HG02840 (cell line): Measurements from ENCODE around the gene VENTX.
"Not testable (repeated sequence)": the region's sequence is repeated elsewhere in the genome, so short reads cannot be mapped to it uniquely, and the experiment has no call there.

Experiments used
- ATAC-seq: cut with Tn5 transposase; IDR thresholded peaks from one replicate; pipeline ENCODE4 v1.9.1; 2021; ENCODE audit warnings: mild to moderate bottlenecking, moderate library complexity, moderate number of reproducible peaks; ENCODE audit not compliant: unreplicated experiment, low FRiP score

VENTX gene

DNA sequence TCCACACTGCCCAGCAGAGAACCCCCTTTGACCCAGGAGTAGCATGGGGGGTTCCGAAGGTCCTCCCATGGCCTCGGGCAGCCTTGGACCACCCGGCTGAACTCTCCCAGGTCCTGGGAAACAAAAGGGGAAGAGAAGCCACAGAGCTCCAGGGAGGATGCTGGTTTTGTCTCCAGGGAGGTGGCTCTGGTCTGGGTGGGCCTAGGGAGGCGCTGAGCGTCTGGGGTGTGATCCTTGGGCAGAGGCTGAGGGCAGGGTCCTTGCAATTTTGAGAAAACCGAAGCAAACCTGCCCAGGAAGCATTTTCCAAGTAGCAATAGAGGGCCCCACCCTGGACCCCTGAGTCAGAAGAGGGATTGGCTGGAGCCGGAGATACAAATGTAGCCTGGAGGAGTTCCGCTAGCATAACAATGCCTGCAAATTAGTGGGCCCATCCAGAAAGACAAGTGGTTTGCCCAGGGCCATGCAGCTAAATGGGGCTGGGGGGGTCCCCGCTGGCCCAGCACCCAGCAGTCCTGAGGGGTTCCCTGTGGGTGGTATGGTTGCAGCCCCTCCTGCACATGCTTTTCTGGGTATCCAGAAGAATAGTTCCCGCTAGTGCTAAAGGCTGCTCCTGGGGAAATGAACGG is 5.6 kb upstream of the VENTX start:
- ATAC-seq: no peak

GRCh38 chr10:133234796-133235195 is 2.9 kb upstream of the VENTX start:
- ATAC-seq: not testable (repeated sequence)

DNA sequence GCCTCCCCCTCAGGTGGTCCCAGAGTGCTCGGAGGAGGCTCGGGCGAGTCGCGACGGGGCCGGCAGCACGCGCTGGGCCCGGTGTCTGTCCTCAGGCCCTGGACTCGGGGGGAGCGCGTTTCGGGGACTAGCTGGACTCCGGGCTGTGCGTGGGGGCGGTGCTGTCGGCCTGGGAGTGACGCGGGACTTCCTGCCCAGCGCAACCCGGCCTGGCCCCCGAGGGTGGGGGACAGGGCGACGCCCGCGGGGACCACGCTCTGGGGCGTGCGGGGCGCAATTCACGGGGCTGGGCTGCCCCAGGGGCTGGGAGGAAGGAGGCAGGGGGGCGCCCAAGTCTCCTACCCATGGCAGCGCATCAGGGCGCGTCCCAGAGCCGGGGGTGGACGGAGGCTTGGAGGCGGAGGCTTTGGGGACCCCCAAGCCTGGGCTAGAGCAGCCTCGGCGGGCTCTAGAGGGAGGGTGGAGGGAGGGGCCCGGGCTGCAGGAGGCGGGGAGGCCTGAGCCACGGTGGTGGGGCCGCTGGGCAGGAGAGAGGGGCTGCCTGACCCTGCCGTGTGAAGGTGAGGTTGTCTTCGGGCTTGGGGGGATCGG is 2.3 kb upstream of the VENTX start:
- ATAC-seq: no peak

DNA sequence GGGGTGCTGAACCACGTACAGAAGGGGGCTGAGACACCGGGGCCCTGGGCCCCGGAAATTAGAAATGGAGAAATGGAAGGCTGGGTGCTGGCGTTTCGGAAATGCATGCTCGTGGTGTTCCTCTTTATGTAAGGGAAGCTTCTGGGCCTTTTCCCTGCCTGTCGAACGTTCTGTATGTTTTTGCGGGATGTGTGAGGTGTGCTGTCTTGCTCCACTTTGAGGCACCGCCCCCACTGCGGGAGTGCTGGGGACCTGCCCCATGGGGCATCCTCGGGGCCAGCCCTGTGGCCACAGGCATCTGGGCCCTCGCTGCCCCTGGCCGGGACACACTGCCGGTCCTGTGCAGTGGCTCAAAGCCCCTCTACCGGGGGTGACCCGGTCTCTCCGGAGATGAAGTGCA is 1.7 kb upstream of the VENTX start:
- ATAC-seq: no peak

- no peak for ATAC-seq
These were observed 1.0 kb upstream of the VENTX start for GRCh38 chr10:133236401-133237240.

- no peak for ATAC-seq
These were observed 441 bp upstream of the VENTX start for GRCh38 chr10:133237241-133237587.

DNA sequence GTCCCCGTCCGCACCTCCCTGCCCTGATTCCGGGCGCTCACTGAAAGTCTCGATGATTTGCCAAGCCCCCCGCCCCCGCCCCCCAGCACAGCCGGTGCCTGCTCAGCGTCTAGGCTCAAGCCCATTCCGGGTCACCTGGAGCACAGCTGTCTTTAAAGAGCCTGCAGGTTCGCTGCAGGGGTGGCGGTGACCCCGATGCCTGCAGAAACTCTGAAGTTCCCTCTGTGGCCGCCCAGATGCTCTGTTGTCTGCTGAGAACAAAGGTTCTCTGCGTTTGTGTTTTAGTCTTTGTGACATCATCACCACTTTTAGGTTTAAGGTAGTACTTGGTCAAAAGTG is 780 bp downstream of the VENTX start:
- ATAC-seq: no peak

GRCh38 chr10:133239990-133240389 is 2.3 kb downstream of the VENTX start:
- no peak for ATAC-seq

GRCh38 chr10:133241501-133242205 is 4.0 kb downstream of the VENTX start:
- ATAC-seq: no peak

DNA sequence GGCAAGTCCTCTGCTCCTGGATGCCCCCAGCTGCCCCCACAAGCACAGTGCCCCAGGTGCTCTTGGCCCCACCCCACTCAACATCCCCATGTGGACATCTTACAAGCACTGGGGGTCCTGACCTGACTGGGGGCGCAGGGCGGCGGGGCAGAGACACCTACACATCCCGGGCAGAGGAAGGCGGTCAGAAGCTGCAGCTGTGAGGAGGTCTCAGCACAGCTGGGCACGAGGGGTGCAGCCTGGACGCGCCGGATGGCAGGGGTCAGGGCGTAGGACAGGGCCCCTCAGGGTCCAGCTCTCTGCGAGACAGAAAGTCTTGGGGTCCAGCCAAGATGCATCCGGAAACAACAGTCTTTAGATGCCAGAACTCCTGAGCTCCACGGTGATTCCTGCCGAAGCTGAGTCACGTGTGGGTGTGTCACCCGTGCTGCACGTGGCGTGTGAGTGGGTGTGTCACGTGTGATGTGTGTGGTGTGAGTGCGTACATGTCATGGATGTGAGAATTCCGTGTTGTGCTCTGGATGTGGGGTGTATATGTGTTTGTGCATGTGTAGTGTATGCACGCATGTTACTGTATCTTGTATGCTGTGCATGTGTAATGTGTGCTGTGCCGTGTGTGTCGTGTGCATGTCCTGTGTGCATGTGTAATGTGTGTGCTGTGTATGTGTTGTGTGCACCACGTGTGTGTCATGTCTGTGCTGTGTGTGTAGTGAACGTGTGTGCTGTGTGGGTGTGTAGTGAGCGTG is 5.1 kb downstream of the VENTX start:
- no peak for ATAC-seq

GRCh38 chr10:133243593-133243992 is 5.9 kb downstream of the VENTX start:
- no peak for ATAC-seq

DNA sequence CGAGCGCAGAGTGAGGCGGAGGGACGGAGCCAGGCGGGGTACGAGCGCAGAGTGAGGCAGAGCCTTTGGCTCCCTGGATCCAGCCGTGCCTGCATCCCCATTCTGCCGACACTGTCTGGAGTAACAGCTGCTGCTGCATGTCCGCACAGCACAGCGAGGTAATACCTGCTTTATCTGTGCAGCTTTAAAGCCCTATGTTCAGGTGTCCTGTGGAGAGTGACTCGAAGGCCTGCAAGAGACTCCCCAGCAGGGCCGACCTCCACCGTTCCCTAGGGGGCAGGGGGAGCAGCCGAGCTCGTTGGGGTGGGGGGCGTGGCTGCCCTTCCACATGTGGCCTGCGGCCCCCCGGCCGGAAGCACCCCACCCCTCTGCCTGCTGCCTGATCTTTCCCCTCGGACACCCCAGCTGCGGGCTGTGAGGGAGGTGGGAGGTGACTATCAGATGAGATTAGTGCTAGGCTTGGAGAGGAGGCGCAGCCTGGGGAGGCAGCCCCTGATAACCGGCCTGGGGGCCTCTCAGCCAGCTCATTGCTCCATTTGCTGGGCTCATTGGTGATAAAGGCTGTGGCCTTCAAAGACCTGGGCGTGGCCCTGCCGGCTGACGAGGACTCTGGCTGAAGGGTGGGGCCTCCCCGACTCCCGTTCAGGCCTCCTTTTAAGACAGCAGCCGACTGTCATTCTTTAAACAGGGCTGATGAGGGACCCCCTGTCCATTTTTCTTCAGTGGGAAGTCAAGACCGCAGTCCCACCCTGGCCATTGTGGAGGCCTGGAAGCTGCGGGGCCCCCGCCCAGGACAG is 8.0 kb downstream of the VENTX start:
- ATAC-seq: no peak

- no peak for ATAC-seq
These were observed 8.6 kb downstream of the VENTX start for GRCh38 chr10:133246236-133246626.

GRCh38 chr10:133247681-133248333 is 10.2 kb downstream of the VENTX start:
- ATAC-seq: no peak

- ATAC-seq: no peak
These were observed 10.7 kb downstream of the VENTX start for GRCh38 chr10:133248334-133248715.

DNA sequence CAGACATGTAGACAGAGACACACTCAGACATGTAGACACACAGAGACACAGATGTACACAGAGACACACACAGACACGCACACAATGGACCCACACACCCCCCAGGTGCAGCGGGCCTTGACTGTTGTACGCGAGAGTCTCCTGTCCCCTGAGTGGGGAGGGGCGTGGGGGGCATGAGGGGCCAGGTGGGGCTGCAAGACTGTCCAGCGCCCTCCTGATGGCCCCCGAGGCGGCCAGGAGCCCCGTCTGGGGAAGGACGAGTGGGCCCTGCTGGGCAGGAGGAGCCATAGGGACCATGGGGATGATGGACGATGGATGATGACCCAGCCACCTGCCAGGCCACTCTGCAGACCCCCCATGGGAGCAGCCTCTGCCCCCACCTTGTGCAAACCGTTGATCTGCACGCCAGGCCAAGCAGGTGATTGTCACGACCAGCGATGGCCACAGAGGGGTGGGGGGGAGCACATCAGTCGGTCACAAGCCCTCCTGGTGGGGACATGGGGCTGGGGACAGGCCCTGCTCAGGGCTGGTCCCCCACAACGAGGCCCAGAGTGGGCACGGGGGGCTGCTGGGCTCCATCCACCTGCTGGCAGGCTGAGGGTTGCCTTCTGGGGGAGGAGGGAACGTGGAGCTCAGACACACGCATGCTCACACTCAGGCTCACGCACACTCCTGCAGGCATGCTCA is 11.6 kb downstream of the VENTX start:
- ATAC-seq: no peak

DNA sequence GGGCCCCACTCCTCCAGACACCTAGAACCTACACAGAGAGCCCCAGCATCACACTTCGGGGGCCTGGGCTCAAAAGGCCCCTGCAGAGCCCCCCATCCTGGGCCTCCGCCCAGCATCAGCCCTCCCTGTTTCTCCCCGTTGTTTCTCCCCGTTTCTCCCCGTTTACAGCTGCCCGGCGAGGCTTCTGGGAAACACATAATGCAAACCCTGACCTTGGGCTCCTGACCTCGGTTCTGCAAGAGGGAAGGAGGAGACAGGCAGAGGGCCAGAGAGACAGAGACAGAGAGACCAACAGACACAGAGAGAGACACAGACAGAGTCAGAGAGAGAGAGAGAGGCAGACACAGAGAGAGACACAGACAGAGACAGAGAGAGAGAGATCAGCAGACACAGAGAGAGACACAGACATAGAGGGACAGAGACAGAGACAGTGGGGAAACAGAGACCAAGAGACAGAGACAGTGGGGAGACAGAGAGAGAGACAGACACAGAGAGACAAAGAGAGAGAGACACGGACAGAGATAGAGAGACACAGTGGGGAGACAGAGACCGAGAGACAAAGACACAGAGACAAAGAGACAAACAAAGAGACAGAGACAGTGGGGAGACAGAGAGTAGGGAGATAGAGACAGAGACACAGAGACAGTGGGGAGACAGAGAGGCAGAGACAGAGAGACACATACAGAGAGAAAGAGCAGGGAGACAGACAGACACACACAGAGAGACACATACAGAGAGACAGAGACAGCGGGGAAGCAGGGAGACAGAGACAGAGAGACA is 12.5 kb downstream of the VENTX start:
- no peak for ATAC-seq
